ENCODE results near the gene EI24. TPM values are rescaled to one million over a fixed set of nuclear protein-coding genes. Genes with fewer than 3 reads are reported as not detected.

The EI24 gene
- total RNA-seq, 1 experiment from 2014 or later, result 151 TPM

GRCh38 chr11:125562430-125562829 is 6.8 kb upstream of the EI24 start:
- no peak overlapping the region for H3K4ac ChIP-seq (ENCODE audit: low read depth, low read length)
- no peak overlapping the region for H2BK15ac ChIP-seq (ENCODE audit: low read depth, low read length)
- H3K23ac ChIP-seq (ENCODE audit: insufficient read length, low read depth, low read length), result no peak overlapping the region
- no peaks in the 10 kb centered on the region for H3K4me1 Mint-ChIP-seq
- no peak overlapping the region for H2AK5ac ChIP-seq (ENCODE audit: insufficient read length, low read length)
- no peak for TF ChIP-seq CTCF (conservative IDR thresholded peaks at IDR 0.05)
- no peak overlapping the region for H2BK20ac ChIP-seq (ENCODE audit: low read depth, low read length, poor library complexity, severe bottlenecking)
- H3K4me2 ChIP-seq (ENCODE audit: insufficient read depth, insufficient read length, low read length), result no peak overlapping the region
- H3K4me1 ChIP-seq (ENCODE audit: insufficient read depth, low read length), result no peaks in the 10 kb centered on the region
- H3K36me3 Mint-ChIP-seq (ENCODE audit: insufficient read depth in 1 of 3, low read depth in 3 of 3), result peaks cover 4 to 12% (median 8%) of the 10 kb centered on the region in 3 experiments; a peak in 5 of 7 replicates
- no peak overlapping the region for H3T11ph ChIP-seq (ENCODE audit: low read length)
- no CpG with 5 or more reads among the region's 4 CpGs for WGBS (ENCODE audit: extremely low coverage, insufficient read length, low lambda C conversion rate)
- H4K20me1 ChIP-seq (ENCODE audit: control insufficient read depth, insufficient read depth, insufficient read length), result no peaks in the 10 kb centered on the region
- no peak overlapping the region for H2BK5ac ChIP-seq (ENCODE audit: insufficient read length, low read length)
- no peaks in the 10 kb centered on the region for H3K9me3 ChIP-seq (ENCODE audit: control insufficient read depth, low read depth, low read length)
- peaks cover 13 to 16% of the 10 kb centered on the region in 2 experiments; a peak in 4 of 5 replicates for H3K9me3 Mint-ChIP-seq
- H3K18ac ChIP-seq (ENCODE audit: insufficient read length, low read depth, low read length), result no peak overlapping the region
- H3K56ac ChIP-seq (ENCODE audit: insufficient read length, low read depth, low read length), result no peak overlapping the region
- no peak overlapping the region for H3K27ac ChIP-seq (ENCODE audit: insufficient read length, low read depth, low read length)
- no peak overlapping the region for H4K5ac ChIP-seq (ENCODE audit: insufficient read length, low read depth, low read length)
- no peak overlapping the region for H3K27ac Mint-ChIP-seq
- H4K8ac ChIP-seq (replicated peaks; ENCODE audit: insufficient read length, low read depth, low read length), result no peak overlapping the region
- H3K27me3 Mint-ChIP-seq (ENCODE audit: low read depth), result no peaks in the 10 kb centered on the region; the same call in 1 of the 2 replicates
- H2BK120ac ChIP-seq (ENCODE audit: low read depth, low read length, poor library complexity, severe bottlenecking), result no peak overlapping the region
- H3K23me2 ChIP-seq (ENCODE audit: insufficient read length, low read depth, low read length, poor library complexity, severe bottlenecking), result no peaks in the 10 kb centered on the region
- DNase-seq, result no peak
- H2BK12ac ChIP-seq (ENCODE audit: insufficient read length, low read depth, low read length), result no peak overlapping the region
- H2AFZ ChIP-seq (ENCODE audit: low read length), result no peak overlapping the region
- no peak overlapping the region for H3K14ac ChIP-seq (ENCODE audit: insufficient read depth, low read length)
- no peaks in the 10 kb centered on the region for H3K79me2 ChIP-seq (ENCODE audit: insufficient read depth, low read length)
- no peak overlapping the region for H3K4me3 Mint-ChIP-seq
- H3K27me3 ChIP-seq (ENCODE audit: insufficient read depth, low read length), result no peaks in the 10 kb centered on the region
- H4K91ac ChIP-seq (ENCODE audit: insufficient read length, low read depth, low read length), result no peak overlapping the region
- H3K79me1 ChIP-seq (ENCODE audit: insufficient read depth, low read depth, low read length, poor library complexity, severe bottlenecking), result no peaks in the 10 kb centered on the region
- no peak overlapping the region for H3K9ac ChIP-seq (ENCODE audit: extremely low read depth, insufficient read length, low read length)

Data from H9 (cell line).